ENCODE results near the gene SLC24A4. TPM values are rescaled to one million over a fixed set of nuclear protein-coding genes. Genes with fewer than 3 reads are reported as not detected.

Gene SLC24A4
- total and polyA plus RNA-seq, 12 donors: 0.08 to 0.74 (median 0.24) TPM

DNA sequence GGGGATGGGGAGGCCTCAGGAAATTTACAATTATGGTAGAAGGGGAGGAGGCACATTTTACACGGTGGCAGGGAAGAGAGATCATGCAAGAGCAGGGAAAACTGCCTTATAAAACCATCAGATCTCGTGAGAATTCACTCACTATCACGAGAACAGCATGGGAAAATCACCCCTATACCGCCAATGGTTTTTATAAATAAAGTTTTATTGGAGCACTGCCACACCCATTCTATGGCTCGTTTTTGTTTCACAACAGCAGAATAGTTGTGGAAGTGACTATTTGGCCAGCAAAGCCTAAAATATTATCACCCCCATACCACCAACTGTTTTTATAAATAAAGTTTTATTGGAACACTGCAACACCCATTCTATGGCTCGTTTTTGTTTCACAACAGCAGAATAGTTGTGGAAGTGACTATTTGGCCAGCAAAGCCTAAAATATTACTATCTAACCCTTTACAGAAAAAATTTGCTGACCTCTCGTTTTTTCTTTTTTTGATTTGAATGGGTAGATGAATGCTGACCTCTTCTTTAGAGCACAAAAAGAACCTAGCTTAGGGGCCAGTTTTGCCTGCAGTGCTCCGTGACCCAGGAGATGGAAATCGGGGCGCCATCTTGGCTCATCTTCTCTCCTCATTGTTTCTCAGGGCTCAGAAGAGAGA lies 113.3 kb downstream of the SLC24A4 start:
- TF ChIP-seq, protein P1, sequence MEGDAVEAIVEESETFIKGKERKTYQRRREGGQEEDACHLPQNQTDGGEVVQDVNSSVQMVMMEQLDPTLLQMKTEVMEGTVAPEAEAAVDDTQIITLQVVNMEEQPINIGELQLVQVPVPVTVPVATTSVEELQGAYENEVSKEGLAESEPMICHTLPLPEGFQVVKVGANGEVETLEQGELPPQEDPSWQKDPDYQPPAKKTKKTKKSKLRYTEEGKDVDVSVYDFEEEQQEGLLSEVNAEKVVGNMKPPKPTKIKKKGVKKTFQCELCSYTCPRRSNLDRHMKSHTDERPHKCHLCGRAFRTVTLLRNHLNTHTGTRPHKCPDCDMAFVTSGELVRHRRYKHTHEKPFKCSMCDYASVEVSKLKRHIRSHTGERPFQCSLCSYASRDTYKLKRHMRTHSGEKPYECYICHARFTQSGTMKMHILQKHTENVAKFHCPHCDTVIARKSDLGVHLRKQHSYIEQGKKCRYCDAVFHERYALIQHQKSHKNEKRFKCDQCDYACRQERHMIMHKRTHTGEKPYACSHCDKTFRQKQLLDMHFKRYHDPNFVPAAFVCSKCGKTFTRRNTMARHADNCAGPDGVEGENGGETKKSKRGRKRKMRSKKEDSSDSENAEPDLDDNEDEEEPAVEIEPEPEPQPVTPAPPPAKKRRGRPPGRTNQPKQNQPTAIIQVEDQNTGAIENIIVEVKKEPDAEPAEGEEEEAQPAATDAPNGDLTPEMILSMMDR (IDR thresholded peaks at IDR 0.05): no peak

DNA sequence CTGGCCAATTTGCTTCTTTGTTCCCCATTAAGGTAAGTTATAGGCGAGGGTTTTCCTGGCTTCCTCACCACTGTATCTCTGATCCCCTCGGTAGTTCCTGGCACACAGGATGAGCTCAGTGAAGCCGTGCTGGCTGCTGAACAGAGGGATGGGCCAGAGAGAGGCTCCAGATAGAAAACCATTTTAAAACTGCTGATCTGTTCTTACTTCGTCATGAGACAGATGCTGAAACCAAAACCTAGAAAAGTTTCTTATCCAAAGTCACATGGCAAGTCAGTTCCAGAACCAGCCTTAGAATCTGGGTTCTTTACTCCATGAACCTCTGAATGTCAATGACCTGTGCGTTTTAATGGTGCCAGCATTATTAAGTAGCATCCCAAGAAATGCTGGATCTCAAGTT lies 114.3 kb downstream of the SLC24A4 start:
- H3K9me3 ChIP-seq: peaks cover 0 to 6% (median 0%) of the 10 kb centered on the region in 11 donors
- peaks cover 0 to 7% (median 0%) of the 10 kb centered on the region in 7 donors for H3K27me3 ChIP-seq
- no peak overlapping the region for H3K4me3 ChIP-seq
- peaks cover 0 to 12% (median 9%) of the 10 kb centered on the region in 9 donors for H3K4me1 ChIP-seq
- ATAC-seq: no peak
- TF ChIP-seq, protein P1 (IDR thresholded peaks at IDR 0.05): no peak
- intact Hi-C loops (cut with DNase I): no loop called here
- no peak for DNase-seq
- no peak overlapping the region for H3K27ac ChIP-seq
- 73% methylated on average over 5 of the region's 5 CpGs for WGBS, 2 donors
- H3K36me3 ChIP-seq: no peaks in the 10 kb centered on the region

More for the DNA sequence above, 113.3 kb downstream of the SLC24A4 start:
- Histone ChIP-seq H3K27me3 (peaks cover 0 to 10% (median 0%) of the 10 kb centered on the region in 7 donors), H3K4me1 (peaks cover 0 to 12% (median 9%) of the 10 kb centered on the region in 9 donors), H3K36me3 (no peaks in the 10 kb centered on the region), H3K27ac (no peak overlapping the region), H3K9me3 (peaks cover 0 to 6% (median 0%) of the 10 kb centered on the region in 11 donors), H3K4me3 (no peak overlapping the region)
- no peak for DNase-seq
- ATAC-seq: no peak
- intact Hi-C loops (cut with DNase I): no loop called here
- WGBS, 2 donors: 81% methylated on average over 10 of the region's 10 CpGs

DNA sequence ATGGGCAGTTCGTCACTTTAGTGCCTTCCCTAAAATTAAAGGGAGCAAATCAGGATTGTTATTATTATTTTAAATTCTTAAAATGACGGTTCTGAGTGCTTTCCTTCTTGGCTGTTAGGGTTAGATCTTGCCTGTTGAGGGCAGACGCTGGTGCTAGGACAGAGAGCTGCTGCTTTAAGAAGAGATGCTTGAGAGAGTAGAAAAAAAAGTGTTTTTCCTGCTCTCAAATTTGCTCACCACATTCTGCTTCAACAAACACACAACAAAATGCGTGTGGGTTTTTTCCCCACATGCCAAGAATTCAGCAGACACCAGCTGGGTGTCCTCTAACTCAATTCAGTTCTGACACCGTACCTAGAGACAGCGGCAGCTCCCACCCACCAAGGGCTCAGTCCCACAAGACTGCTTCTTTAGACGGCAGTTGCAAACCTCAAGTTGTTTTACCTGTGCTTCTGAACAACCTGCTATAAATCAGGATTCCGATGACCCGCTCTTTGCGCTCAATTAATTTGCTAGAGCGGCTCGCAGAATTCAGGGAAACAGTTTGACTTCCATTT lies 114.8 kb downstream of the SLC24A4 start:
- H3K27ac ChIP-seq: no peak overlapping the region
- ATAC-seq: no peak
- no peaks in the 10 kb centered on the region for H3K36me3 ChIP-seq
- TF ChIP-seq, protein P1 (IDR thresholded peaks at IDR 0.05): no peak
- peaks cover 0 to 3% (median 0%) of the 10 kb centered on the region in 7 donors for H3K27me3 ChIP-seq
- peaks cover 0 to 12% (median 9%) of the 10 kb centered on the region in 9 donors for H3K4me1 ChIP-seq
- DNase-seq: no peak
- peaks cover 0 to 6% (median 0%) of the 10 kb centered on the region in 11 donors for H3K9me3 ChIP-seq
- WGBS, 2 donors: 77 to 80% methylated on average over 12 of the region's 12 CpGs
- intact Hi-C loops (cut with DNase I): no loop called here
- H3K4me3 ChIP-seq: no peak overlapping the region

DNA sequence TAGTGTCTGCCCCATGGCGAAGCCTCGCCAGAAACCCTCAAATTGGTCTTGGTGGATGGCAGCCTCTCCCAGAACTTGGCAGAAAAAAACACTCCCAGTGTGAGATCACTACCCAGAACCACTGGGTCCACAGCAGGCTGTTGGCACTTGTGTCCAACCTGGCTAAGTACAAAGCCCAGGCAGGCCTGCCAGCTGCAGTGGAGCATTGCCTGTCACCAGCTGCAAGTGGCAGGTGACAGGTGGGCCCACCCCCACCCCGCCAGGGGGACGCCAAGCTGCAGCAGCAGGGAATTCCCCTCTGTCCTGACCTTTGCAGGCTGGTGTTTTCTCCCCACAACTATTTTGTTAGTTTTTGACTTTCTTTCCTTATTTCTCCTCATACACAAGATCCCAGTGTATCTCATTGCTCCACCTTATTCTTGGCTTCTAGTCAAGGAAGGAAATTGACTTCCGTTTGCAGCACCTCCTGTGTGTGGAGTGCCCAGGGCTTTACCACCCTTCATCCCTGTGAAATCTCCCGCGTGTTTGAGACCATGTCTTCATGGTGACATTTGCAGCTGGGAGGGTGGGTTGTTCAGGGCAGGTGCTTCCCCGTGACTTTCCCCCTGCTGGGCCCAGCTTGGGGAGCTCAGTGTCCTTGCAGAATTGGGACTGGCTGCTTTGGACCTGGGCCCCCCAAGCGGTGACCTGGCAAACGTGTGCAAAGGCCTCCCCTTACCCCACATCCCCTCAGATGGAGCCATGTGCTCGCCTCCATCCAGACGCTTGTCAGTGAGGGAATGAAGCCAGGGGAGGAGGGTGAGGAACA lies 116.8 kb downstream of the SLC24A4 start:
- Histone ChIP-seq H3K9me3 (no peaks in the 10 kb centered on the region), H3K4me3 (no peak overlapping the region), H3K4me1 (peaks cover 0 to 12% (median 9%) of the 10 kb centered on the region in 9 donors), H3K27ac (no peak overlapping the region), H3K27me3 (peaks cover 0 to 3% (median 0%) of the 10 kb centered on the region in 7 donors), H3K36me3 (no peaks in the 10 kb centered on the region)
- intact Hi-C loops (cut with DNase I): no loop called here
- DNase-seq: peak; percentile 59 to 72
- 45 to 47% methylated on average over 12 of the region's 12 CpGs for WGBS, 2 donors
- peak; percentile 63 to 97 (median 96) for ATAC-seq
- TF ChIP-seq, protein P1 (IDR thresholded peaks at IDR 0.05): no peak

All from heart right ventricle (tissue), 16 donors.